Trophoblast cell (in vitro differentiated cells and primary cell): ENCODE data around the gene MEF2D.

Experiments
- DNase-seq, 2 donors: peaks; one replicate each; pipeline ENCODE4 v3.0.0-alpha.2; 2016
- H2AFZ ChIP-seq: 2 replicates; pipeline ENCODE4 v1.6.1; 2013; ENCODE audit warnings: low read length, moderate library complexity, mild to moderate bottlenecking; ENCODE audit not compliant: insufficient read depth, poor library complexity
- H2AK5ac ChIP-seq: 2 replicates; pipeline ENCODE4 v1.6.1; 2013; ENCODE audit warnings: mild to moderate bottlenecking, low read length
- H2BK120ac ChIP-seq: 2 replicates; pipeline ENCODE4 v1.6.1; 2013; ENCODE audit warnings: low read length, mild to moderate bottlenecking, moderate library complexity; ENCODE audit not compliant: insufficient read depth, poor library complexity
- H2BK12ac ChIP-seq: 2 replicates; pipeline ENCODE4 v1.6.1; 2013; ENCODE audit warnings: mild to moderate bottlenecking, low read length, moderate library complexity
- H2BK5ac ChIP-seq: 2 replicates; pipeline ENCODE4 v1.6.1; 2013; ENCODE audit warnings: low read length, low read depth, moderate library complexity, mild to moderate bottlenecking; ENCODE audit not compliant: poor library complexity
- H3K14ac ChIP-seq: 2 replicates; pipeline ENCODE4 v1.6.1; 2013; ENCODE audit warnings: mild to moderate bottlenecking, low read length
- H3K18ac ChIP-seq: 2 replicates; pipeline ENCODE4 v1.6.1; 2013; ENCODE audit warnings: mild to moderate bottlenecking, low read length
- H3K23ac ChIP-seq: 2 replicates; pipeline ENCODE4 v1.6.1; 2013; ENCODE audit warnings: low read length
- H3K27ac ChIP-seq: 2 replicates; pipeline ENCODE4 v1.5.1; 2013; ENCODE audit warnings: low read depth, mild to moderate bottlenecking, inconsistent platforms, low read length, moderate library complexity
- H3K27me3 ChIP-seq: 2 replicates; pipeline ENCODE4 v1.6.1; 2013; ENCODE audit warnings: inconsistent platforms, mild to moderate bottlenecking, low read length, moderate library complexity; ENCODE audit not compliant: insufficient read depth
- H3K36me3 ChIP-seq, 2 experiments: 1 replicate in 1 of 2; 2 replicates in 1 of 2; pipeline ENCODE4 v1.6.1; 2013; ENCODE audit warnings: low read length in 2 of 2, mild to moderate bottlenecking in 2 of 2, moderate library complexity in 1 of 2; ENCODE audit not compliant: insufficient read depth in 2 of 2, control insufficient read depth in 1 of 2
- H3K4ac ChIP-seq: 2 replicates; pipeline ENCODE4 v1.6.1; 2013; ENCODE audit warnings: low read depth, mild to moderate bottlenecking, low read length, moderate library complexity
- H3K4me1 ChIP-seq, 2 experiments: 1 replicate in 1 of 2; 2 replicates in 1 of 2; pipeline ENCODE4 v1.6.1; 2013; ENCODE audit warnings: low read length in 2 of 2, mild to moderate bottlenecking in 2 of 2, moderate library complexity in 1 of 2; ENCODE audit not compliant: insufficient read depth in 2 of 2, control insufficient read depth in 1 of 2
- H3K4me2 ChIP-seq: 2 replicates; pipeline ENCODE4 v1.6.1; 2013; ENCODE audit warnings: inconsistent platforms, mild to moderate bottlenecking, low read length, moderate library complexity
- H3K4me3 ChIP-seq: 2 replicates; pipeline ENCODE4 v1.5.1; 2013; ENCODE audit warnings: mild to moderate bottlenecking, low read depth, low read length, inconsistent platforms
- H3K79me1 ChIP-seq: one replicate; pipeline ENCODE4 v1.6.1; 2013; ENCODE audit warnings: low read length
- H3K79me2 ChIP-seq: 2 replicates; pipeline ENCODE4 v1.6.1; 2013; ENCODE audit warnings: low read length, mild to moderate bottlenecking; ENCODE audit not compliant: control insufficient read depth, insufficient read depth, poor library complexity
- H3K9ac ChIP-seq: 2 replicates; pipeline ENCODE4 v1.6.1; 2013; ENCODE audit warnings: mild to moderate bottlenecking, low read length
- H3K9me3 ChIP-seq: 2 replicates; pipeline ENCODE4 v1.6.1; 2013; ENCODE audit warnings: low read depth, mild to moderate bottlenecking, control low read depth, inconsistent platforms, low read length; ENCODE audit not compliant: insufficient read depth
- H4K12ac ChIP-seq: 2 replicates; pipeline ENCODE4 v1.6.1; 2013; ENCODE audit warnings: low read depth, mild to moderate bottlenecking, low read length, moderate library complexity
- H4K8ac ChIP-seq: 2 replicates; pipeline ENCODE4 v1.6.1; 2013; ENCODE audit warnings: low read depth, mild to moderate bottlenecking, low read length, moderate library complexity
- H4K91ac ChIP-seq: one replicate; pipeline ENCODE4 v1.6.1; 2013; ENCODE audit warnings: low read depth, mild to moderate bottlenecking, low read length, moderate library complexity
- WGBS: extraction: QIAGEN DNeasy Blood & Tissue Kit; methylation state at CpG from one replicate; pipeline ENCODE4 v1.1.7; 2013; ENCODE audit warnings: missing lambda C conversion rate; ENCODE audit not compliant: insufficient read length, insufficient coverage; ENCODE audit errors: extremely low coverage; 5-methylcytosine and 5-hydroxymethylcytosine counted together

MEF2D gene

DNA sequence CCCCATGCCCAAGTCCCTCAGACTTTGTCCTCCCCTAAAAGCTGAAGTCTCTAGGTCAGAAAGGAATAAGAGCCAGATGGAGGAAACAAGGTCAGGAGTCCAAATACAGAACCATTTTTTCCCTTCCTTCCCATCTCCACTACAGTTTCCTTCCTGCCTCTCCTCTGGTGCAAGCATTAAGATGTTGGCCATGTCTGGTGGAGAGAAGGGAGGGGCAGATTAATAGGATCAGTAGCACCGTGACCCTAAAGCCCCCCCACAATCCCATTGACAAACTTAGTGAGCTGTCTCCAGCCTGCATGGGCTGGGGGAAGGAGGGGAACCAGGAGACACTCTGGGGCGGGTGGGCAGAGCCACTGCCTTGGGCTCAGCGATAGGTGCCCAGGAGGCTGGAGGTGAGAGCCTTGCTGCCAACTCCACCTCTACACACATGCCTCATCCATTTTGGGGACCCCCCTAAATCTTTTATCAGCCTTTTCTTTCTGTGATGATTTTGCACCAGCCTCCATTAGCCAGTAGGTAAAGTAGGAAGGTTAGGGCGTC, 71.8 kb downstream of the MEF2D start:
- Histone ChIP-seq H4K12ac (no peak overlapping the region), H3K79me1 (peaks cover 1% of the 10 kb centered on the region), H3K9ac (no peak overlapping the region), H3K36me3 (no peaks in the 10 kb centered on the region), H3K4me1 (peaks cover 7 to 11% of the 10 kb centered on the region in 2 experiments), H3K79me2 (no peaks in the 10 kb centered on the region), H3K27me3 (peaks cover 32% of the 10 kb centered on the region), H2BK120ac (no peak overlapping the region), H3K4me2 (no peak overlapping the region), H2BK12ac (no peak overlapping the region), H2AFZ (no peak overlapping the region), H2AK5ac (no peak overlapping the region), H2BK5ac (no peak overlapping the region), H3K14ac (no peak overlapping the region), H3K23ac (no peak overlapping the region), H3K27ac (no peak overlapping the region), H3K4ac (no peak overlapping the region), H4K91ac (no peak overlapping the region), H3K9me3 (peaks cover 2% of the 10 kb centered on the region), H3K18ac (no peak overlapping the region), H3K4me3 (no peak overlapping the region), H4K8ac (no peak overlapping the region)
- DNase-seq: no peak
- no CpG with 5 or more reads among the region's 4 CpGs for WGBS

DNA sequence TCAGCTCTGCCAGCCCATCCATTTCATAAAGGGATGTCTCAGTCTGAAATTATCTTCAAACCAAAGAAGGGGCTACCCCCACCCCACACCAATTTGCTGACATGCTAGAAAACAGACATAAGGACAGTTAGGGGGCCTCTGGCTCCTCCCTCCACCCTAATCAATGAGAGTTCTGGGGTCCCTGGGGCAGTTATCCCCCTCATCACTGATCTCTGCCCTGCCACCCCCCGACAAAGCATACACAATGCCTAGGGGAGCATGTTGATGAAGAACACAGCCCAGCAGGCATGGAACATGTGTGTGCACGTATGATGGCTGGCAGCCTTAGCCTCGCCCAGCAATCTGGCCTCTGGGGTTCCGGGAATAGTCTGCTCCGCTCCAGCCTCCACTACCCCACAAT, 72.6 kb downstream of the MEF2D start:
- H4K12ac ChIP-seq: no peak overlapping the region
- H3K23ac ChIP-seq: no peak overlapping the region
- peaks cover 2% of the 10 kb centered on the region for H3K9me3 ChIP-seq
- H2BK12ac ChIP-seq: no peak overlapping the region
- no peak overlapping the region for H3K4ac ChIP-seq
- H2AK5ac ChIP-seq: no peak overlapping the region
- no peak overlapping the region for H3K4me3 ChIP-seq
- peaks cover 7% of the 10 kb centered on the region for H3K79me1 ChIP-seq
- no peak overlapping the region for H3K9ac ChIP-seq
- H3K27me3 ChIP-seq: peaks cover 25% of the 10 kb centered on the region
- no CpG with 5 or more reads among the region's 5 CpGs for WGBS
- no peak overlapping the region for H3K18ac ChIP-seq
- no peak overlapping the region for H2BK5ac ChIP-seq
- H4K8ac ChIP-seq: no peak overlapping the region
- no peak overlapping the region for H3K4me2 ChIP-seq
- DNase-seq: no peak
- H3K14ac ChIP-seq: no peak overlapping the region
- no peaks in the 10 kb centered on the region for H3K36me3 ChIP-seq
- no peak overlapping the region for H3K27ac ChIP-seq
- H2AFZ ChIP-seq: no peak overlapping the region
- no peak overlapping the region for H2BK120ac ChIP-seq
- H3K4me1 ChIP-seq: peaks cover 16 to 20% of the 10 kb centered on the region in 2 experiments
- H3K79me2 ChIP-seq: peaks cover 2% of the 10 kb centered on the region
- no peak overlapping the region for H4K91ac ChIP-seq

DNA sequence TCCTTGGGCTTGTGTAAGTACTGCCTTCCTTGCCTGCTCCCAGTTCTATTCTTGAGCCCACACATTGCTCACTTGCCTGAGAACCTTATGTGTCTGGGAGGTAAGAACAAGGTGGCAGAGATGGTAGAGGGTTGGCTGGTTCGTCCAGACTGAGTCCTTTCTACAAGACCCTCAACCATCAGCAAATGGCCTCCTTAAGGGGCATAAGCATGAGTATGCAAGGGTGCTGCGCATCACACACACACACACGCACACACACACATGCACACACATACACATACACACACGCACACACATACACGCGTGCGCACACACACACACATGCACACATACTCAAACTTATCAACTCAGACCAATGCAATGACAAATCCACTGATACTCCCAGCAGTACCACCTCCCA, 74.6 kb downstream of the MEF2D start:
- H3K9ac ChIP-seq: no peak overlapping the region
- peaks cover 25 to 37% of the 10 kb centered on the region in 2 experiments for H3K4me1 ChIP-seq
- no CpG with 5 or more reads among the region's 7 CpGs for WGBS
- no peak overlapping the region for H3K14ac ChIP-seq
- peaks cover 8% of the 10 kb centered on the region for H3K79me2 ChIP-seq
- H2BK12ac ChIP-seq: no peak overlapping the region
- H2BK120ac ChIP-seq: no peak overlapping the region
- H3K18ac ChIP-seq: no peak overlapping the region
- H4K12ac ChIP-seq: no peak overlapping the region
- no peak overlapping the region for H3K4me2 ChIP-seq
- H3K36me3 ChIP-seq: no peaks in the 10 kb centered on the region
- peaks cover 9% of the 10 kb centered on the region for H3K27me3 ChIP-seq
- peak overlapping the region; percentile 4 for H3K23ac ChIP-seq
- no peak overlapping the region for H2AFZ ChIP-seq
- H4K91ac ChIP-seq: no peak overlapping the region
- DNase-seq: no peak
- no peak overlapping the region for H2AK5ac ChIP-seq
- H3K9me3 ChIP-seq: peaks cover 2% of the 10 kb centered on the region
- H3K4ac ChIP-seq: no peak overlapping the region
- no peak overlapping the region for H3K4me3 ChIP-seq
- peaks cover 22% of the 10 kb centered on the region for H3K79me1 ChIP-seq
- no peak overlapping the region for H4K8ac ChIP-seq
- H2BK5ac ChIP-seq: no peak overlapping the region
- H3K27ac ChIP-seq: no peak overlapping the region

DNA sequence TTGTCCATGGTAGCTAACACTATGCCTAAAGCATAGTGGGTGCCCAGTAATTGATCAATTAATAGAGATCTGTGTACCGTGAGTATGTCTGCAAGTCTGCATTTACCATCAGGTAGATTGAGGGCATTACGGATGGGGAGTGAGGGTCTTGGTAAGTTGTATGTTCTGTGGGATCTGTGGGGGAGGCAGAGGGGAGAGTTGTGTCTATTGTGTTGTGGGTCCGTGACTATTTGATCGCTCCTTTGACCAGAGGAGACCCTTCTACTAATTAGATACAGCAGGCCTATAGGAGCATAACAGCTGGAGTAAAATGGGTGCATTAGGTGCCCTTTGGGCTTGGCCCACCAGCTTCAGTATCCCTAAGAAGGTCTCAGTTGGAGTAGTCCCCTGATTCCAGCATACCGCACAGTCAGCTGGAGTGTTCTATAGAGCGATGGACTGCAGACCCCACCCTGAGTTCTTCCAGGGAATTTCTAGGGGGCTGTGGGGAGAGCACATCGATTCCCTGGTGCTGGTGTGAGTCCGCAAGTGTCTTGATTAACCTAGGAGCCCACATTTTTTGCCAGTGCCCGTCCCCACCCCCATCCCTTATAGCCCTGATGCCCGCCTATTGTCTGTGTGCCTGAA, 75.7 kb downstream of the MEF2D start:
- Histone ChIP-seq H3K18ac (no peak overlapping the region), H2AK5ac (no peak overlapping the region), H3K9ac (no peak overlapping the region), H3K27me3 (peaks cover 9% of the 10 kb centered on the region), H3K23ac (no peak overlapping the region), H3K4me1 (peaks cover 26 to 42% of the 10 kb centered on the region in 2 experiments), H3K79me1 (peaks cover 29% of the 10 kb centered on the region), H3K4ac (no peak overlapping the region), H4K12ac (no peak overlapping the region), H2AFZ (no peak overlapping the region), H3K27ac (no peak overlapping the region), H2BK120ac (no peak overlapping the region), H3K36me3 (no peaks in the 10 kb centered on the region), H4K8ac (no peak overlapping the region), H3K4me3 (no peak overlapping the region), H4K91ac (no peak overlapping the region), H3K14ac (no peak overlapping the region), H3K4me2 (no peak overlapping the region), H2BK5ac (no peak overlapping the region), H2BK12ac (no peak overlapping the region), H3K9me3 (peaks cover 2% of the 10 kb centered on the region), H3K79me2 (peaks cover 16% of the 10 kb centered on the region)
- no peak for DNase-seq
- WGBS: no CpG with 5 or more reads among the region's 10 CpGs
